Renal pelvis (tissue), 3 donors: ENCODE results near the gene BTBD17. TPM values are rescaled to one million over a fixed set of nuclear protein-coding genes. Genes with fewer than 3 reads are reported as not detected.

Source experiments
- polyA plus RNA-seq, 3 donors: library from polyadenylated mRNA; unstranded; fragments of 120-200 nt; gene quantifications; one replicate each; pipeline ENCODE4 v1.2.1, GENCODE V29; 2013; ENCODE audit not compliant: insufficient read length in 3 of 3

Gene BTBD17
- polyA plus RNA-seq, 3 donors = 0.16 to 0.47 (median 0.46) TPM

Other genes starting within 250 kb of the BTBD17 start
- 1,000 to 10,000 TPM; 1,034 to 1,275 (median 1,105) TPM for gene RPL38, start 158.2 kb downstream of the BTBD17 start, polyA plus RNA-seq
- gene TTYH2, start 148.3 kb downstream of the BTBD17 start, polyA plus RNA-seq = 10 to 100 TPM; 16.7 to 17.7 (median 17.5) TPM
- under 1 TPM; 0.14 to 0.40 (median 0.37) TPM for gene DNAI2, start 87.6 kb downstream of the BTBD17 start, polyA plus RNA-seq
- under 1 TPM; 0.22 to 0.96 (median 0.50) TPM for gene KIF19, start 35.6 kb downstream of the BTBD17 start, polyA plus RNA-seq
- under 1 TPM in 2 of 3 donors, not detected in 1; 0.16 to 0.25 TPM for gene GPR142, start 5.6 kb upstream of the BTBD17 start, polyA plus RNA-seq
- 100 to 1,000 TPM; 133 to 151 (median 134) TPM for gene GPRC5C, start 70.2 kb upstream of the BTBD17 start, polyA plus RNA-seq
- 1 to 10 TPM; 1.5 TPM for gene CD300A, start 104.8 kb upstream of the BTBD17 start, polyA plus RNA-seq
- gene CD300LB, start 169.6 kb upstream of the BTBD17 start, polyA plus RNA-seq = under 1 TPM in 2 of 3 donors, not detected in 1; 0.17 to 0.24 TPM
- gene CD300C, start 184.2 kb upstream of the BTBD17 start, polyA plus RNA-seq = under 1 TPM; 0.56 to 0.68 (median 0.59) TPM
- not detected for gene CD300H, start 205.6 kb upstream of the BTBD17 start, polyA plus RNA-seq
- gene CD300LD, start 230.4 kb upstream of the BTBD17 start, polyA plus RNA-seq = under 1 TPM in 1 of 3 donors, not detected in 2; 0.18 TPM